Subcutaneous adipose tissue (tissue), 4 donors: ENCODE measurements around the gene ULK3. TPM values are rescaled to one million over a fixed set of nuclear protein-coding genes. Genes with fewer than 3 reads are reported as not detected.

Experiments used
- CTCF ChIP-seq: fragments of 450-650 bp; IDR thresholded peaks from one replicate; pipeline ENCODE4 v1.5.1; 2016; ENCODE audit warnings: low read depth, mild to moderate bottlenecking, control low read depth, antibody characterized with exemption, moderate library complexity
- total RNA-seq, 4 donors: library from RNA; depleted of rRNA; stranded (reverse); fragments of >200 nt; gene quantifications; one replicate each; pipeline ENCODE4 v1.1.0, GENCODE V29; 2016

The ULK3 gene
- 10 to 100 TPM; 23.8 to 29.8 (median 28.7) TPM for total RNA-seq

- TF ChIP-seq CTCF: no peak
These were observed at the start of gene ULK3 for GRCh38 chr15:74842581-74843444. ULK3 (minus strand) TSS chr15:74843156; CDS start chr15:74843105, 51 bp downstream.

GRCh38 chr15:74892313-74892712, 49.4 kb upstream of the ULK3 start:
- TF ChIP-seq CTCF: no peak

- TF ChIP-seq CTCF: no peak
These were observed 48.5 kb upstream of the ULK3 start for GRCh38 chr15:74891469-74891868.

GRCh38 chr15:74890665-74890960, 47.7 kb upstream of the ULK3 start:
- TF ChIP-seq CTCF: no peak

GRCh38 chr15:74889883-74890664, 47.1 kb upstream of the ULK3 start, which contains the start of gene MPI:
MPI (plus strand) TSS chr15:74890042; CDS start chr15:74890074, 32 bp downstream.
- TF ChIP-seq CTCF: no peak

GRCh38 chr15:74889390-74889882, 46.5 kb upstream of the ULK3 start:
- no peak for TF ChIP-seq CTCF

GRCh38 chr15:74888716-74889115, 45.8 kb upstream of the ULK3 start:
- no peak for TF ChIP-seq CTCF
